ENCODE measurements around the gene WWOX. TPM values are rescaled to one million over a fixed set of nuclear protein-coding genes. Genes with fewer than 3 reads are reported as not detected.

Gene WWOX
- total and polyA plus RNA-seq, 2 of the 13 experiments (the other 11 are each of a cell fraction or from before 2014, with no cell fraction given), result 9.1 to 37.4 TPM

GRCh38 chr16:78645657-78646056, 546.2 kb downstream of the WWOX start:
- TF ChIP-seq ZNF530 (CRISPR knock-in tag; IDR thresholded peaks at IDR 0.05; ENCODE audit: low read depth) (no peak), KDM6A (CRISPR knock-in tag; IDR thresholded peaks at IDR 0.05; ENCODE audit: low read depth) (no peak), ZNF280D (CRISPR knock-in tag; IDR thresholded peaks at IDR 0.05) (no peak), ZNF124 (CRISPR knock-in tag; IDR thresholded peaks at IDR 0.05) (no peak), DR1 (CRISPR knock-in tag; IDR thresholded peaks at IDR 0.05) (no peak), FOSL1 (CRISPR knock-in tag; IDR thresholded peaks at IDR 0.05; ENCODE audit: borderline replicate concordance) (no peak), ZNF552 (CRISPR knock-in tag; IDR thresholded peaks at IDR 0.05; ENCODE audit: borderline replicate concordance) (no peak), SPEN (CRISPR knock-in tag; IDR thresholded peaks at IDR 0.05; ENCODE audit: low read depth) (no peak), THAP8 (CRISPR knock-in tag; IDR thresholded peaks at IDR 0.05; ENCODE audit: borderline replicate concordance) (no peak), ZNF644 (CRISPR knock-in tag; IDR thresholded peaks at IDR 0.05; ENCODE audit: low read depth) (no peak), TBX2 (CRISPR knock-in tag; IDR thresholded peaks at IDR 0.05; ENCODE audit: borderline replicate concordance) (no peak), NCOA1 (CRISPR knock-in tag; IDR thresholded peaks at IDR 0.05) (no peak), RBAK (CRISPR knock-in tag; IDR thresholded peaks at IDR 0.05) (no peak), ZNF274 (CRISPR knock-in tag; IDR thresholded peaks at IDR 0.05) (no peak), ZNF275 (CRISPR knock-in tag; IDR thresholded peaks at IDR 0.05; ENCODE audit: borderline replicate concordance) (no peak), REPIN1 (CRISPR knock-in tag; IDR thresholded peaks at IDR 0.05; ENCODE audit: borderline replicate concordance, low read depth) (no peak), STAT5B (CRISPR knock-in tag; IDR thresholded peaks at IDR 0.05) (no peak)
- 66% methylated on average over 4 of the region's 4 CpGs for WGBS (ENCODE audit: low lambda C conversion rate)
- POLR2A ChIA-PET, result no interaction called here

More at GRCh38 chr16:78645657-78646056, 546.2 kb downstream of the WWOX start:
- Histone ChIP-seq H3K9ac (ENCODE audit: insufficient read depth, low read depth, low read length) (no peak overlapping the region), H3K36me3 (replicated peaks in 1 of 2; ENCODE audit: control insufficient read depth in 1 of 2, insufficient read depth in 2 of 2, low read length in 2 of 2) (no peaks in the 10 kb centered on the region), H3K27me3 (ENCODE audit: control insufficient read depth in 1 of 2, insufficient read depth in 2 of 2, low read length in 2 of 2) (no peaks in the 10 kb centered on the region), H3K79me2 (ENCODE audit: insufficient read depth, low read length) (no peaks in the 10 kb centered on the region), H2AFZ (ENCODE audit: low read length) (no peak overlapping the region), H4K20me1 (ENCODE audit: insufficient read depth, low read length) (no peaks in the 10 kb centered on the region), H3K9me3 (ENCODE audit: low read length) (no peaks in the 10 kb centered on the region), H3K4me3 (replicated peaks in 1 of 3; ENCODE audit: insufficient read depth in 1 of 3, low read depth in 2 of 3, low read length in 3 of 3) (no peak overlapping the region), H3K27ac (ENCODE audit: extremely low read length, insufficient read depth, low read length) (no peak overlapping the region), H3K4me2 (ENCODE audit: low read depth, low read length) (no peak overlapping the region), H3K4me1 (ENCODE audit: insufficient read depth, low read length) (peaks cover 21% of the 10 kb centered on the region; the same call in 1 of the 2 replicates)
- ATAC-seq, result no peak
- no peak for FAIRE-seq
- in situ Hi-C loops (cut with HindIII; ENCODE audit: extremely low pct_ligation_motif_present, low pct_unique_long_range_greater_than_20kb), result no loop called here
- intact Hi-C loops (cut with micrococcal nuclease; ENCODE audit: unreplicated experiment), result no loop called here
- BruUV-seq (replicated peaks), result no TSS peak
- CTCF ChIA-PET (ENCODE audit: low intra/inter-chr PET ratio, low total read pairs), result no interaction called here
- no peak for DNase-seq (ENCODE audit: low spot score)
